Retina (tissue), 1 donor: ENCODE data around the gene LRRC74A.
A peak's percentile ranks its signal among the peaks of the same experiment; 100 is the strongest.
"Not testable (repeated sequence)": the region's sequence is repeated elsewhere in the genome, so short reads cannot be mapped to it uniquely, and the experiment has no call there.

Experiments used
- DNase-seq: peaks from one replicate; pipeline ENCODE4 v3.0.0-alpha.2; 2016

Gene LRRC74A

GRCh38 chr14:76898006-76898405, 71.8 kb downstream of the LRRC74A start:
- not testable (repeated sequence) for DNase-seq

- DNase-seq, result no peak
Observed at GRCh38 chr14:76900682-76901081, 74.5 kb downstream of the LRRC74A start.

- DNase-seq, result no peak
Observed at GRCh38 chr14:76901171-76902055, 75.2 kb downstream of the LRRC74A start.

- DNase-seq, result no peak
Observed at GRCh38 chr14:76902591-76902990, 76.4 kb downstream of the LRRC74A start.

- DNase-seq, result no peak
Observed at GRCh38 chr14:76904100-76904739, 78.0 kb downstream of the LRRC74A start.

GRCh38 chr14:76904740-76905569, 78.7 kb downstream of the LRRC74A start:
- peak; percentile 54 for DNase-seq

GRCh38 chr14:76908834-76909233, 82.6 kb downstream of the LRRC74A start:
- no peak for DNase-seq

GRCh38 chr14:76909266-76909665, 83.1 kb downstream of the LRRC74A start:
- no peak for DNase-seq

GRCh38 chr14:76910371-76910890, 84.2 kb downstream of the LRRC74A start:
- no peak for DNase-seq

- DNase-seq, result no peak
Observed at GRCh38 chr14:76911473-76911872, 85.3 kb downstream of the LRRC74A start.

GRCh38 chr14:76914533-76915081, 88.4 kb downstream of the LRRC74A start:
- DNase-seq, result not testable (repeated sequence)

GRCh38 chr14:76916040-76916715, 90.0 kb downstream of the LRRC74A start:
- DNase-seq, result no peak

GRCh38 chr14:76917158-76917596, 91.0 kb downstream of the LRRC74A start:
- peak; percentile 72 for DNase-seq

- DNase-seq, result no peak
Observed at GRCh38 chr14:76917745-76918255, 91.6 kb downstream of the LRRC74A start.

- no peak for DNase-seq
Observed at GRCh38 chr14:76918256-76918781, 92.1 kb downstream of the LRRC74A start.

GRCh38 chr14:76918782-76919394, 92.7 kb downstream of the LRRC74A start:
- peak; percentile 88 for DNase-seq
